Stimulated activated naive CD8-positive, alpha-beta T cell treated with anti-CD3 and anti-CD28 coated beads, Interleukin-15, amount 100 ng/mL, for 72 hours (primary cell): ENCODE results near the gene DNAJC5.

Source experiments
- ATAC-seq: fragments of 150-1000 bp; cut with Tn5 transposase; 2 replicates; pipeline ENCODE4 v1.10.0; 2021; ENCODE audit warnings: mild to moderate bottlenecking, moderate library complexity
- DNase-seq, 2 donors: peaks; one replicate each; pipeline ENCODE4 v3.0.0; 2021 to 2022
- H3K27ac Mint-ChIP-seq, 2 donors: one replicate each; pipeline ENCODE4 v1.8.0; 2022; ENCODE audit warnings: mild to moderate bottlenecking in 2 of 2, mixed read lengths in 2 of 2, moderate library complexity in 2 of 2
- H3K27me3 Mint-ChIP-seq: one replicate; pipeline ENCODE4 v1.8.0; 2022; ENCODE audit warnings: mixed read lengths
- H3K4me1 Mint-ChIP-seq: one replicate; pipeline ENCODE4 v1.8.0; 2022; ENCODE audit warnings: mild to moderate bottlenecking, mixed read lengths
- H3K4me3 Mint-ChIP-seq, 2 donors: one replicate each; pipeline ENCODE4 v1.8.0; 2022; ENCODE audit warnings: mild to moderate bottlenecking in 2 of 2, mixed read lengths in 2 of 2, moderate library complexity in 1 of 2
- H3K9me3 Mint-ChIP-seq, 2 donors: one replicate each; pipeline ENCODE4 v1.8.0; 2022; ENCODE audit warnings: mixed read lengths in 2 of 2

The DNAJC5 gene

GRCh38 chr20:63945031-63945658 is 50.2 kb downstream of the DNAJC5 start:
- ATAC-seq (no peak), DNase-seq (no peak)
- Mint-ChIP-seq H3K4me3 (no peak overlapping the region), H3K4me1 (peaks cover 67% of the 10 kb centered on the region), H3K27me3 (no peaks in the 10 kb centered on the region), H3K9me3 (no peaks in the 10 kb centered on the region), H3K27ac (peak overlapping the region in 1 of 2 donors; percentile 88)

- Mint-ChIP-seq H3K27ac (peak overlapping the region in 1 of 2 donors; percentile 88), H3K4me3 (no peak overlapping the region), H3K9me3 (no peaks in the 10 kb centered on the region), H3K27me3 (no peaks in the 10 kb centered on the region), H3K4me1 (peaks cover 64% of the 10 kb centered on the region)
- ATAC-seq (no peak), DNase-seq (no peak)
Measured at GRCh38 chr20:63945921-63946920, 51.3 kb downstream of the DNAJC5 start.

GRCh38 chr20:63946986-63947637 is 52.2 kb downstream of the DNAJC5 start:
- no peak for DNase-seq
- H3K4me1 Mint-ChIP-seq, result peaks cover 65% of the 10 kb centered on the region
- H3K27me3 Mint-ChIP-seq, result no peaks in the 10 kb centered on the region
- peak overlapping the region; percentile 80 to 87 for H3K4me3 Mint-ChIP-seq
- peak overlapping the region in 1 of 2 donors; percentile 84 for H3K27ac Mint-ChIP-seq
- ATAC-seq, result peak; percentile 2
- no peaks in the 10 kb centered on the region for H3K9me3 Mint-ChIP-seq

- no peaks in the 10 kb centered on the region for H3K27me3 Mint-ChIP-seq
- ATAC-seq, result peak; percentile 69
- peak overlapping the region; percentile 80 to 87 for H3K4me3 Mint-ChIP-seq
- peaks cover 66% of the 10 kb centered on the region for H3K4me1 Mint-ChIP-seq
- DNase-seq, result peak in 1 of 2 donors; percentile 54
- no peaks in the 10 kb centered on the region for H3K9me3 Mint-ChIP-seq
- peak overlapping the region; percentile 48 to 98 for H3K27ac Mint-ChIP-seq
Measured at GRCh38 chr20:63947638-63948456, 52.9 kb downstream of the DNAJC5 start.

- Mint-ChIP-seq H3K4me3 (no peak overlapping the region), H3K27ac (no peak overlapping the region), H3K9me3 (no peaks in the 10 kb centered on the region), H3K27me3 (no peaks in the 10 kb centered on the region), H3K4me1 (peaks cover 83% of the 10 kb centered on the region)
- DNase-seq, result no peak
- ATAC-seq, result no peak
Measured at GRCh38 chr20:63950701-63951397, 55.9 kb downstream of the DNAJC5 start.

GRCh38 chr20:63951398-63952209 is 56.7 kb downstream of the DNAJC5 start:
- Mint-ChIP-seq H3K27me3 (no peaks in the 10 kb centered on the region), H3K4me1 (peaks cover 82% of the 10 kb centered on the region), H3K9me3 (no peaks in the 10 kb centered on the region), H3K4me3 (no peak overlapping the region), H3K27ac (no peak overlapping the region)
- no peak for DNase-seq
- ATAC-seq, result no peak

GRCh38 chr20:63952210-63952535 is 57.2 kb downstream of the DNAJC5 start:
- Mint-ChIP-seq H3K4me3 (no peak overlapping the region), H3K27ac (no peak overlapping the region), H3K9me3 (no peaks in the 10 kb centered on the region), H3K27me3 (no peaks in the 10 kb centered on the region), H3K4me1 (peaks cover 80% of the 10 kb centered on the region)
- DNase-seq (no peak), ATAC-seq (no peak)

GRCh38 chr20:63952769-63953168 is 57.8 kb downstream of the DNAJC5 start:
- no peak for ATAC-seq
- Mint-ChIP-seq H3K9me3 (no peaks in the 10 kb centered on the region), H3K27ac (peak overlapping the region in 1 of 2 donors; percentile 42), H3K4me3 (no peak overlapping the region), H3K4me1 (peaks cover 80% of the 10 kb centered on the region), H3K27me3 (no peaks in the 10 kb centered on the region)
- no peak for DNase-seq

GRCh38 chr20:63953764-63954429 is 59.0 kb downstream of the DNAJC5 start:
- DNase-seq (no peak), ATAC-seq (no peak)
- Mint-ChIP-seq H3K9me3 (no peaks in the 10 kb centered on the region), H3K27ac (no peak overlapping the region), H3K27me3 (no peaks in the 10 kb centered on the region), H3K4me1 (peaks cover 80% of the 10 kb centered on the region), H3K4me3 (peak overlapping the region; percentile 83 to 90)

- peak overlapping the region; percentile 83 to 90 for H3K4me3 Mint-ChIP-seq
- H3K27ac Mint-ChIP-seq, result peak overlapping the region; percentile 65 to 95
- H3K4me1 Mint-ChIP-seq, result peaks cover 72% of the 10 kb centered on the region
- DNase-seq (no peak), ATAC-seq (peak; percentile 14)
- H3K27me3 Mint-ChIP-seq, result no peaks in the 10 kb centered on the region
- no peaks in the 10 kb centered on the region for H3K9me3 Mint-ChIP-seq
Measured at GRCh38 chr20:63955281-63955826, 60.4 kb downstream of the DNAJC5 start.

- H3K27me3 Mint-ChIP-seq, result no peaks in the 10 kb centered on the region
- peak; percentile 83 for ATAC-seq
- H3K4me1 Mint-ChIP-seq, result peaks cover 68% of the 10 kb centered on the region
- H3K27ac Mint-ChIP-seq, result peak within 1 kb of the TSS; percentile 90 to 96
- DNase-seq, result peak; percentile 87 to 93
- H3K9me3 Mint-ChIP-seq, result no peaks in the 10 kb centered on the region
- peak within 1 kb of the TSS; percentile 83 to 90 for H3K4me3 Mint-ChIP-seq
Measured at GRCh38 chr20:63955827-63956663, 61.1 kb downstream of the DNAJC5 start, which contains the start of gene UCKL1. TSS of gene UCKL1 (minus strand) at chr20:63956416. CDS start at chr20:63956372, 44 bp downstream.

- Mint-ChIP-seq H3K4me3 (peak overlapping the region; percentile 78 to 90), H3K27ac (peak overlapping the region; percentile 50 to 96), H3K27me3 (no peaks in the 10 kb centered on the region), H3K9me3 (no peaks in the 10 kb centered on the region), H3K4me1 (peaks cover 63% of the 10 kb centered on the region)
- ATAC-seq (no peak), DNase-seq (no peak)
Measured at GRCh38 chr20:63956664-63957003, 61.7 kb downstream of the DNAJC5 start.
